Measurements from ENCODE around the gene SLC22A2. TPM values are rescaled to one million over a fixed set of nuclear protein-coding genes. Genes with fewer than 3 reads are reported as not detected.

The SLC22A2 gene
- total RNA-seq, 1 donor from 2014 or later, result not detected

DNA sequence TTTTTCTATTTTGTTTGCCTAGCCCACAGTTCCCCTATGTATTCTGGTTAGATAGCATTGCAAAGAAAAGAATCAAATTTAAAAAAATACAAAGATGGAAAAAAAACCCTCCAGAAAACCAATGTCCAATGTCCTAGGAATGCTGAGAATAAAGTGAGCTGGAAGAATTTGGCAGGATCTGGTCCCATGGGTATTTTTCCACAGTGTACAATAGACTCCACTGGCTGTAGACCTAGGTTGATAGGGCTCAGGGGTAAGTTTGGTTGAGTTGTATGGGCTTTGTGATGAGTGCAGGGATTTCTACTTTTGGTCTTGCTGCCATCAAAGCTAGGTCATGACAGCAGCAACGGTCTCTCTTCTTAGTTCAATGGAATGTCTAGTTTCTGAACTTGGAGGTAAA, 41.5 kb downstream of the SLC22A2 start:
- TF ChIP-seq, protein P1, sequence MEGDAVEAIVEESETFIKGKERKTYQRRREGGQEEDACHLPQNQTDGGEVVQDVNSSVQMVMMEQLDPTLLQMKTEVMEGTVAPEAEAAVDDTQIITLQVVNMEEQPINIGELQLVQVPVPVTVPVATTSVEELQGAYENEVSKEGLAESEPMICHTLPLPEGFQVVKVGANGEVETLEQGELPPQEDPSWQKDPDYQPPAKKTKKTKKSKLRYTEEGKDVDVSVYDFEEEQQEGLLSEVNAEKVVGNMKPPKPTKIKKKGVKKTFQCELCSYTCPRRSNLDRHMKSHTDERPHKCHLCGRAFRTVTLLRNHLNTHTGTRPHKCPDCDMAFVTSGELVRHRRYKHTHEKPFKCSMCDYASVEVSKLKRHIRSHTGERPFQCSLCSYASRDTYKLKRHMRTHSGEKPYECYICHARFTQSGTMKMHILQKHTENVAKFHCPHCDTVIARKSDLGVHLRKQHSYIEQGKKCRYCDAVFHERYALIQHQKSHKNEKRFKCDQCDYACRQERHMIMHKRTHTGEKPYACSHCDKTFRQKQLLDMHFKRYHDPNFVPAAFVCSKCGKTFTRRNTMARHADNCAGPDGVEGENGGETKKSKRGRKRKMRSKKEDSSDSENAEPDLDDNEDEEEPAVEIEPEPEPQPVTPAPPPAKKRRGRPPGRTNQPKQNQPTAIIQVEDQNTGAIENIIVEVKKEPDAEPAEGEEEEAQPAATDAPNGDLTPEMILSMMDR (conservative IDR thresholded peaks at IDR 0.05; ENCODE audit: low read depth, low read length), result no peak
- no peak for DNase-seq (ENCODE audit: low read depth)
- H3K4me3 ChIP-seq (ENCODE audit: low read depth, low read length), result no peak overlapping the region

DNA sequence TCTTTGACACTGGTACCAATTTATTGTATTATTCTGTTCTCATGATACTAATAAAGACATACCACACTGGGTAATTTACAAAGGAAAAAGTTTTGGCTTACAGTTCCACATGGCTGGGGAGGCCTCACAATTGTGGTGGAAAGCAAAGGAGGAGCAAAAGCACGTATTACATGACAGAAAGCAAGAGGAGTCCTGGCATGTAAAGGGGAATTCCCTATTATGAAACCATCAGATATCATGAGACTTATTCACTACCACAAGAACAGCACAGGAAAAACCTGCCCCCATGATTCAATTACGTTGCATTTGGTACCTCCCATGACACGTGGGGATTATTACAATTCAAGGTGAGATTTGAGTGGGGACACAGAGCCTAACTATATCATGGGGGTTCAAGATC, 43.4 kb downstream of the SLC22A2 start:
- H3K4me3 ChIP-seq (ENCODE audit: low read depth, low read length), result no peak overlapping the region
- TF ChIP-seq, protein P1 (conservative IDR thresholded peaks at IDR 0.05; ENCODE audit: low read depth, low read length), result no peak
- no peak for DNase-seq (ENCODE audit: low read depth)

DNA sequence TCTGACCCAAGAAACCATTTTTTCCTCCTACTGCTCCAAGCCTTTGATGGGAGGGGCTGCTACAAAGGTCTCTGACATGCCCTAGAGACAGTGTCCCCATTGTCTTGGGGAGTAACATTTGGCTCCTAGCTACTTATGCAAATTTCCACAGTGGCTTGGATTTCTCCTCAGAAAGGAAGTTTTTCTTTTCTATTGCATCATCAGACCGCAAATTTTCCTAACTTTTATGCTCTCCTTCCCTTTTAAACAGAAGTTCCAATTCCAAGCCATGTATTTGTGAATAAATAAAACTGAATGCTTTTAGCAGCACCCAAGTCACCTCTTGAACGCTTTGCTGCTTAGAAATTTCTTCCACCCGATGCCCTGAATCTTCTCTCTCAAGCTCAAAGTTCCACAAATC, 51.0 kb downstream of the SLC22A2 start:
- DNase-seq (ENCODE audit: low read depth), result no peak
- TF ChIP-seq, protein P1 (conservative IDR thresholded peaks at IDR 0.05; ENCODE audit: low read depth, low read length), result no peak
- H3K4me3 ChIP-seq (ENCODE audit: low read depth, low read length), result no peak overlapping the region

- DNase-seq (ENCODE audit: low read depth), result no peak
- H3K4me3 ChIP-seq (ENCODE audit: low read depth, low read length), result no peak overlapping the region
- TF ChIP-seq, protein P1 (conservative IDR thresholded peaks at IDR 0.05; ENCODE audit: low read depth, low read length), result no peak
Measured at GRCh38 chr6:160204710-160205109, 53.9 kb downstream of the SLC22A2 start.

GRCh38 chr6:160203953-160204352, 54.7 kb downstream of the SLC22A2 start:
- TF ChIP-seq, protein P1 (conservative IDR thresholded peaks at IDR 0.05; ENCODE audit: low read depth, low read length), result no peak
- H3K4me3 ChIP-seq (ENCODE audit: low read depth, low read length), result no peak overlapping the region
- no peak for DNase-seq (ENCODE audit: low read depth)

DNA sequence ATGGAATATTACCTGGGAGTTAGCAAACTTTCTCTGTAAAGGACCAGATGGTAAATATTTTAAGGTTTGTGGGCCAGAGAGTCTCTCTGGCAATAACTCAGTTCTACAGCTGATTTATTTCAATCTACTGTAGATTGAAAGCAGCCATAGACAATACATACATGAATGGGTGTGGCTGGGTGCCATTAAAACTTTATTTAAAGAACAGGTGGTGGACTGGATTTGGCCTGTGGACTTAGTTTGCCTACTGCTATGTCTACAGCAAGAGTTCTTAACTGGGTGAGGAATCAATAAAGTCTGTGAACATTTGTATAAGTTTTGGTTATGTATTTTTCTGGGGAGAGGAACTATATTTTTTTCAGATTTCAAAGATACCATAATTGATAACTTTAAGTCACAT, 55.1 kb downstream of the SLC22A2 start:
- H3K4me3 ChIP-seq (ENCODE audit: low read depth, low read length), result no peak overlapping the region
- TF ChIP-seq, protein P1 (conservative IDR thresholded peaks at IDR 0.05; ENCODE audit: low read depth, low read length), result no peak
- DNase-seq (ENCODE audit: low read depth), result no peak

DNA sequence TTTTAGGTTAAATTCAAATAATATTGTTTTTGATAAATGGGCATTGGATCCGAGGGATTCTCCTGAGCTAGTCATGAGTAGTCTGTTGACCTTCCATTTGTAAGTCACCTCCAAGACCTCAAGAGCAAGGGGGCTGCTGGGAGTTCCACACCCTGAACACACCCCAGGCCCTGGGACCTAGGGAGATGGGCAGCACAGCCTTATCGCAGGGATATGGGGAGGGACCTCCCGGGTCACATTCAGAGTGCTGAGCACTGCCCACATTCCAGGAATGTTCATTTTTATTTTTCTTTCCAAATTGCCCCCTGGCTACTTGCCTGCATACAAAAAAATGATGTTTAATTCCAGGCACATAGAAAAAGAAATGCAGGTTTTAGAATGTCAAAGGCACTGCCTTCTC, 55.5 kb downstream of the SLC22A2 start:
- DNase-seq (ENCODE audit: low read depth), result no peak
- TF ChIP-seq, protein P1 (conservative IDR thresholded peaks at IDR 0.05; ENCODE audit: low read depth, low read length), result no peak
- no peak overlapping the region for H3K4me3 ChIP-seq (ENCODE audit: low read depth, low read length)

Data from epithelial cell of proximal tubule (primary cell).